OCI-LY7 (cell line): Measurements from ENCODE around the gene RARB. TPM values are rescaled to one million over a fixed set of nuclear protein-coding genes. Genes with fewer than 3 reads are reported as not detected.
A peak's percentile ranks its signal among the peaks of the same experiment; 100 is the strongest.

Experiments used
- BruUV-seq: library from RNA; stranded (reverse); fragments of 400-500 nt; replicated peaks from 2 replicates; lab custom pipeline; 2021; lab: Mats Ljungman, UMichigan
- CTCF ChIA-PET: fragments of 300-600 bp; sonication (Branson Sonifier 250); formaldehyde crosslinking; loops from one replicate; lab custom pipeline; 2022; ENCODE audit warnings: antibody characterized with exemption; ENCODE audit not compliant: unreplicated experiment; lab: Charles Lee
- POLR2A ChIA-PET: fragments of 300-600 bp; sonication (Branson Sonifier 250); formaldehyde crosslinking; loops from one replicate; lab custom pipeline; 2022; ENCODE audit warnings: antibody characterized with exemption; lab: Charles Lee
- DNase-seq: peaks from one replicate; pipeline ENCODE4 v3.0.0-alpha.2; 2015; ENCODE audit warnings: low spot score
- H2AFZ ChIP-seq: fragments of 200-600 bp; sonication (generic), shearing (Covaris generic); 2 replicates; pipeline ENCODE4 v1.6.1; 2014; ENCODE audit warnings: mild to moderate bottlenecking, antibody characterized with exemption, low read length, moderate library complexity
- H3K27ac ChIP-seq: fragments of 200-600 bp; sonication (generic); 2 replicates; pipeline ENCODE4 v1.5.1; 2014; ENCODE audit warnings: mixed run types, low read depth, mild to moderate bottlenecking, moderate library complexity, low read length, inconsistent platforms; ENCODE audit not compliant: poor library complexity, severe bottlenecking
- H3K36me3 ChIP-seq: fragments of 200-600 bp; sonication (generic); 2 replicates; pipeline ENCODE4 v1.6.1; 2014; ENCODE audit warnings: mild to moderate bottlenecking, antibody characterized with exemption, low read length, moderate library complexity, mixed read lengths; ENCODE audit not compliant: insufficient read depth
- H3K4me1 ChIP-seq: fragments of 200-600 bp; sonication (generic); 2 replicates; pipeline ENCODE4 v1.5.1; 2014; ENCODE audit warnings: mild to moderate bottlenecking, low read length; ENCODE audit not compliant: insufficient read depth, poor library complexity, severe bottlenecking
- H3K4me2 ChIP-seq: fragments of 200-600 bp; sonication (generic); 2 replicates; pipeline ENCODE4 v1.6.1; 2014; ENCODE audit warnings: mild to moderate bottlenecking, low read length
- H3K4me3 ChIP-seq: fragments of 200-600 bp; sonication (generic); 2 replicates; pipeline ENCODE4 v1.5.1; 2014; ENCODE audit warnings: mild to moderate bottlenecking, low read depth, low read length; ENCODE audit not compliant: poor library complexity, severe bottlenecking
- H3K79me2 ChIP-seq: fragments of 200-600 bp; sonication (generic); 2 replicates; pipeline ENCODE4 v1.6.1; 2016; ENCODE audit warnings: low read depth, mild to moderate bottlenecking, low read length, moderate library complexity, mixed read lengths; ENCODE audit not compliant: insufficient read depth
- H3K9me2 ChIP-seq: fragments of 200-600 bp; sonication (generic); 2 replicates; pipeline ENCODE4 v1.6.1; 2016; ENCODE audit warnings: mild to moderate bottlenecking, low read length, mixed read lengths; ENCODE audit not compliant: insufficient read depth
- H3K9me3 ChIP-seq: fragments of 200-600 bp; sonication (generic); 2 replicates; pipeline ENCODE4 v1.6.1; 2014; ENCODE audit warnings: mild to moderate bottlenecking, mixed run types, low read length, mixed read lengths
- H4K20me1 ChIP-seq: fragments of 200-600 bp; sonication (generic); 2 replicates; pipeline ENCODE4 v1.6.1; 2014; ENCODE audit warnings: mild to moderate bottlenecking, antibody characterized with exemption, low read length, moderate library complexity, mixed read lengths; ENCODE audit not compliant: insufficient read depth
- CTCF ChIP-seq: fragments of 200-600 bp; sonication (generic); conservative IDR thresholded peaks from 2 replicates; pipeline ENCODE4 v1.5.1; 2014; ENCODE audit warnings: mild to moderate bottlenecking, antibody characterized with exemption, low read length, moderate library complexity, mixed read lengths
- EZH2phosphoT487 ChIP-seq: fragments of 200-600 bp; sonication (generic); IDR thresholded peaks from 2 replicates; pipeline ENCODE4 v1.6.1; 2018; ENCODE audit warnings: low read depth, borderline replicate concordance, mild to moderate bottlenecking, mixed run types, antibody characterized with exemption, low read length, moderate library complexity, mixed read lengths
- intact Hi-C: fragments of 100-400 bp; cut with micrococcal nuclease; formaldehyde crosslinking; loops from one replicate; pipeline ENCODE4 v1.10.0; 2022; ENCODE audit not compliant: unreplicated experiment
- total RNA-seq, 2 experiments: library from RNA; depleted of rRNA in 1 of 2; stranded (reverse); fragments of >200 nt in 1 of 2; shearing (Covaris generic) in 1 of 2; gene quantifications; 2 replicates each; pipeline ENCODE4 v1.2.3, GENCODE V29; 2014 to 2022

Gene RARB
- total RNA-seq, 2 experiments from 2014 or later, result not detected

GRCh38 chr3:25576831-25577454 lies 148.9 kb downstream of the RARB start:
- DNase-seq, result no peak
- no peak overlapping the region for H2AFZ ChIP-seq
- H3K9me2 ChIP-seq, result no peaks in the 10 kb centered on the region
- H3K9me3 ChIP-seq, result no peaks in the 10 kb centered on the region
- BruUV-seq, result no TSS peak
- no peaks in the 10 kb centered on the region for H3K4me1 ChIP-seq
- H3K4me3 ChIP-seq, result no peak overlapping the region
- no peak overlapping the region for H3K27ac ChIP-seq
- intact Hi-C loops, result no loop called here
- no peaks in the 10 kb centered on the region for H3K36me3 ChIP-seq
- TF ChIP-seq EZH2phosphoT487 (no peak), CTCF (0 out of 2 replicates have a peak, but pooled peaks have one; percentile 24)
- CTCF ChIA-PET, result no interaction called here
- H3K4me2 ChIP-seq, result no peak overlapping the region
- no peaks in the 10 kb centered on the region for H4K20me1 ChIP-seq
- POLR2A ChIA-PET, result no interaction called here
- no peaks in the 10 kb centered on the region for H3K79me2 ChIP-seq

- Histone ChIP-seq H3K9me3 (no peaks in the 10 kb centered on the region), H3K79me2 (no peaks in the 10 kb centered on the region), H4K20me1 (no peaks in the 10 kb centered on the region), H3K27ac (no peak overlapping the region), H3K36me3 (no peaks in the 10 kb centered on the region), H2AFZ (no peak overlapping the region), H3K4me3 (no peak overlapping the region), H3K9me2 (no peaks in the 10 kb centered on the region), H3K4me1 (no peaks in the 10 kb centered on the region), H3K4me2 (no peak overlapping the region)
- no TSS peak for BruUV-seq
- POLR2A ChIA-PET, result interaction anchor here (0.6 to 1.1 kb wide), 3 partner anchors 9 to 213 kb away, joined by 3 to 6 read pairs (median 4); no protein-coding TSS in a partner anchor
- TF ChIP-seq EZH2phosphoT487 (no peak), CTCF (no peak)
- intact Hi-C loops, result no loop called here
- no peak for DNase-seq
- CTCF ChIA-PET, result no interaction called here
Observed at GRCh38 chr3:25578059-25578458, 150.0 kb downstream of the RARB start.

- no peak for TF ChIP-seq CTCF
- no peak for TF ChIP-seq EZH2phosphoT487
- no peaks in the 10 kb centered on the region for H3K36me3 ChIP-seq
- no peak overlapping the region for H3K27ac ChIP-seq
- DNase-seq, result no peak
- no peak overlapping the region for H3K4me3 ChIP-seq
- no peak overlapping the region for H2AFZ ChIP-seq
- no peaks in the 10 kb centered on the region for H3K79me2 ChIP-seq
- intact Hi-C loops, result no loop called here
- no peaks in the 10 kb centered on the region for H3K9me3 ChIP-seq
- no peaks in the 10 kb centered on the region for H3K9me2 ChIP-seq
- ChIA-PET POLR2A (no interaction called here), CTCF (no interaction called here)
- no peak overlapping the region for H3K4me2 ChIP-seq
- H3K4me1 ChIP-seq, result no peaks in the 10 kb centered on the region
- no TSS peak for BruUV-seq
- H4K20me1 ChIP-seq, result no peaks in the 10 kb centered on the region
Observed at GRCh38 chr3:25580534-25580933, 152.5 kb downstream of the RARB start.
